Stimulated activated CD8-positive, alpha-beta memory T cell treated with anti-CD3 and anti-CD28 coated beads, Interleukin-12 subunit alpha, Interleukin-12 subunit beta, amount 100 ng/mL, for 1 hour (primary cell): ENCODE measurements around the gene KBTBD4.
"Not testable (repeated sequence)": the region's sequence is repeated elsewhere in the genome, so short reads cannot be mapped to it uniquely, and the experiment has no call there.

Source experiments
- DNase-seq: peaks from one replicate; pipeline ENCODE4 v3.0.0-alpha.2; 2020; ENCODE audit warnings: low read depth

Gene KBTBD4

DNA sequence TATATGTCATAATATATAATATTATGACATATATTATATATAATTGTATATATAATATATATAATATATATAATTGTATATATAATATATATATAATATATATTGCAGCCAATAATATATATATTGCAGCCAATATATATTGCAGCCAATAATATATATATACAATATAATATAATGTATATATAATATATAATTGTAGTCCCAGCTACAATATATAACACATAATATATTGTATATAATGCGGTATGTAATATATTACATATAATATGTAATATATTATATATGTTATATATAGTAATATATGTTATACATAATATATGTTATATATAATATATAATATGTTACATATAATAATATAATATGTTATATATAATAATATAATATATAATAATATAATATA lies 20.1 kb downstream of the KBTBD4 start:
- DNase-seq = no peak

DNA sequence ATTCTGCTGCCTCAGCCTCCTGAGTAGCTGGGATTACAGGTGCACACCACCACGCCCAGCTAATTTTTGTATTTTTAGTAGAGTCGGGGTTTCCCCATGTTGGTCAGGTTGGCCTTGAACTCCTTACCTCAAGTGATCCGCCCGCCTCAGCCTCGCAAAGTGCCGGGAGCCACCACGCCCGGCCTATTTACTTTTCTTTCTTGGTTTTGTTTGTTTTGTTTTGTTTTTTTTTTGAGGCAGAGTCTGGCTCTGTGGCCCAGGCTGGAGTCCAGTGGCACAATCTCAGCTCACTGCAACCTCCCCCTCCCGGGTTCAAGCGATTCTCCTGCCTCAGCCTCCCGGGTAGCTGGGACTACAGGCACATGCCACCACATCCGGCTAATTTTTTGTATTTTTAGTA lies 21.8 kb downstream of the KBTBD4 start:
- not testable (repeated sequence) for DNase-seq

DNA sequence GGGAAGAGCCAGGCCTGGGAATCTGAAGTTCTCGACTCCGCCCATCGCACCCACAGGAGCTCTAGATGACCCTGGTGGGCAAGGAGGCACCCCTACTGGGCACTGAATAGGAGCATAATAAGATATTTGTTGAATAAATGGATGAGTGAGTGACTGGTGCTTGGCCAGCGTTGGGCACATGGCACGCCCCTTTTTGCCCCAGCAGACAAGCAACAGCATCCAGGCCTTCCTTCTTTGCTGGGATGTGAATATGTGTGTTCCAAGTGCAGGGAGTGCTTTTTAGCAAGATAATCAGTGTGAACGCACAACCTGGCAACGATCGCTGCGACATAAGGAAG lies 25.4 kb downstream of the KBTBD4 start:
- no peak for DNase-seq

- DNase-seq = peak; percentile 86
Measured at GRCh38 chr11:47552566-47553405, 26.0 kb downstream of the KBTBD4 start, which contains the start of gene CELF1. Gene CELF1, minus strand, starts transcription at chr11:47553132. Its CDS starts 53,609 bp downstream, at chr11:47499523.

GRCh38 chr11:47552056-47552565 lies 26.7 kb downstream of the KBTBD4 start:
- DNase-seq = no peak

- DNase-seq = no peak
Measured at GRCh38 chr11:47551086-47551485, 27.7 kb downstream of the KBTBD4 start.

- DNase-seq = no peak
Measured at GRCh38 chr11:47550288-47551047, 28.3 kb downstream of the KBTBD4 start.

DNA sequence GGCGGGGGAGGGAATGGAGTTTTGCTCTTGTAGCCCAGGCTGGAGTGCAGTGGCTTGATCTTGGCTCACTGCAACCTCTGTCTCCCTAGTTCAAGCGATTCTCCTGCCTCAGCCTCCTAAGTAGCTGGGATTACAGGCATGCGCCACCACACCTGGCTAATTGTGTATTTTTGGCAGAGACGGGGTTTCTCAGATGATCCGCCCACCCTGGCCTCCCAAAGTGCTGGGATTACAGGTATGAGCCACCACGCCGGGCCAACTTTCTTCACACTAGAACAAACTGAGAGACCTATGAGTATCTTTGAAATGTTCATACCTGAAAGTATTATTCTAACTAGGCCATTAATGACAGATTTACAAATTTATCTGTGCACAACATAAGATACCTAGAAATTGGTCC lies 32.5 kb downstream of the KBTBD4 start:
- DNase-seq = not testable (repeated sequence)

GRCh38 chr11:47545298-47545697 lies 33.5 kb downstream of the KBTBD4 start:
- no peak for DNase-seq

DNA sequence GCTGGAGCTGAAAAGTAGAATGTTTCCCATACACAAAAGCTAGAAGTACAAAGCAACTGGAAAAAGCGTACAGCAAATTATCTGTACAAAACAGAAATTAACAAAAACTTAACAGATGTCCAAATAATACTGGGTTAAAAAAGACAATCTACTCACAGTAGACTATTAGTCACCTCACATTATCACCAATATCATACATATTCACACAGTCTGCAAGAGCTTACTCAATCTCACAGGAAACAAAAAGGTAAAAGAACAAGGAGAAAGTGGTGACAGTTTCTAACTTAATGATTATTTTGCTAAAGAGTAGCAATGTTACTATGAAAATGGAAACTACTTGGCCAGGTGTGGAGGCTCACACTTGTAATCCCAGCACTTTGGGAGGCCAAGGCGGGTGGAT lies 37.7 kb downstream of the KBTBD4 start:
- no peak for DNase-seq

GRCh38 chr11:47539681-47540039 lies 39.1 kb downstream of the KBTBD4 start:
- no peak for DNase-seq

DNA sequence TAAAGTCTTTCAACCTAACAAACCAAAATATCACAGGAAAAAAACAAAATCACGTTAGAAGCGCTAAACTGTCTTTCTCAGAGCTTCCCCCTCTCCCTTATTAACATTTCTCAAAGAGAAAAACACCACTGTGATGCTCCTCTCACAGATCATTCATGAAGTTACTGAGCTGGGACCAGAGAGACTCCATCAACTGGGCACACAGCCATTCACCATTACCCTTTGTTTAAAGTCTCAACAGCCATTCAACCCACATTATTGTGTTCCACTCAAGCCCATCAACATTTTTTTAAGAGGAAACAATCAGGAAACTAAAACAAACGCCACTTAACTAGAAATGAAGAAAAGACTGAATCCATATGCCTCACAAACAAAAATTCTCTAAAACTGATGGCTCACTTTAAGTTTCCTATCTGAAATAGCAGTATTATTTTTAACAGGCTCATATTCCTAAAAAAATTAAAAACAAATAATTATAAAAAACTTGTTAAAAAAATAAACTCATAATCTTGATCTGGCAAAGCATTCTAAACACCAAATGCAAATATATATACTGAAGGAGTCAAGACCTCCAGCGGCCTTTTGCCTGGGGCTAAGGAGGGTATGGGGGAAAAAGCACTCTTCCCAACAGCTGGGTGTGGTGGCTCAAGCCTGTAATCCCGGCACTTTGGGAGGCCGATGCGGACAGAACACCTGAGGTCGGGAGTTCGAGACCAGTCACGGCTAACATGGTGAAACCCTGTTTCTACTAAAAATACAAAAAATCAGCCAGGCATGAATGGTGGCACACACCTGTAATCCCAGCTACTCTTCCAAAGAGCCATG lies 39.8 kb downstream of the KBTBD4 start:
- DNase-seq = no peak

DNA sequence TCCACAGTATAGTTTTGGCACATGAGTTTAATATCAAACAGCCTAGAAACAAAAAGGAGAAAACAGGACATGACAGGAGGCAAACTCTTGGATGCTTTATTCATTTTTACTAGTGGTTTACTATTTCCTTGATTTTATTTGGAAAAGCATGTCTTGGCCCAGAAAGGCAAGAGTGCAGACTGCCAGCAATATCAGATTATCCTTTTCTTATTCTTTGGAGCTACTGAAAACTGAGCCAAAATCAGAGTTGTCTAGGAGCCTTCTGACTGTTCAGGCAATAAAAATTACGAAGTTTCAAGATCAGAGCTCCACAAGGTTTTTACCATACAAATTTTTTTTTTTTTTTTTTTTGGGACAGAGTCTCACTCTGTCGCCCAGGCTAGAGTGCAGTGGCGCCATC lies 41.9 kb downstream of the KBTBD4 start:
- no peak for DNase-seq

GRCh38 chr11:47534704-47535251 lies 44.0 kb downstream of the KBTBD4 start:
- no peak for DNase-seq

GRCh38 chr11:47533690-47534151 lies 45.0 kb downstream of the KBTBD4 start:
- DNase-seq = no peak

DNA sequence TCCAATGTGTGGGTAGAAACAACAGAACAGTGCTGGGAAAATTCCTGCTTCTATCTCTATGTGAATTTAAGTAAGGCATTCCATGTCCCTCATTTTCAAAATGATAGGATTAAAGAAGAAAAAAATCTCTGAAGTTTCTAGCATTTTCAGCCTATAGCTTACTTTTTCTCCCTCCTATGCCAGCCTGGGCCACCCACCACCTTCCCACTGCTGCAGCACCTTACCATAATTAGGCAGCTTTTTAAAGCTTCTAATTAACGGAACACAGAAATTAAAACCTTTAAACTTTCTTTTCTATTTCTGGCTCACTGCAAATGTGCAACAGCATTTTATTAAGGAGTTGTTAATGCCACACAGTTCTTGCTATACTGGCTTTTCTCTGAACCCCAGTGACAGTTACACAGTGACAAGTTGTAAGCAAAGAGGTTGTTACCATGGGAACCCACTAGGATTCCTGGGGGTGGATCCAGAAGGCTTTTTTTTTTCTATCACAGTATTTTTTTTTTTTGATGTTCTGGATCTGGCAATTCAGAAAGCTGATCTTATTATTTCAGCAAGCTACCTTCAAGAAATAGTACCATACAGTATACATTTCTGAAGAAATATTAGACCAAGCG lies 46.1 kb downstream of the KBTBD4 start:
- DNase-seq = no peak

DNA sequence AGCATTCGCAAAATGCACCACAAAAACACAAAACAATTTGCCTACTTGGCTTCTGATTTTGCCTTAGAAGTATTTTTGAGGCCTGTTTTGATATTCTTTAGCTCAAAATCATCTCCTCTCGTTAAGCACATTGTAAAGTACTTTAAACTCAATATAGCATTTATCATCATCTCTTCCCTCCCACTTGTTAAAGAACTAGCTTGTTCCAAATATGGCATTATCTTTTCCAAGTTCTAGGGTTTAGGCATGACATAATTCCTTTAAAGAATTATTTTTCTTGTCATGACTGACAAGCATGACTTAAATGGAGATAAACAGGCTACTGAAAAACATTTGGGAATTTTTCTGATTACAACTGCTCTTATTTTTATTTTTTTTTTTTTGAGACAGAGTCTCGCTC lies 47.1 kb downstream of the KBTBD4 start:
- no peak for DNase-seq

GRCh38 chr11:47530721-47531120 lies 48.0 kb downstream of the KBTBD4 start:
- not testable (repeated sequence) for DNase-seq

- no peak for DNase-seq
Measured at GRCh38 chr11:47529951-47530350, 48.8 kb downstream of the KBTBD4 start.

DNA sequence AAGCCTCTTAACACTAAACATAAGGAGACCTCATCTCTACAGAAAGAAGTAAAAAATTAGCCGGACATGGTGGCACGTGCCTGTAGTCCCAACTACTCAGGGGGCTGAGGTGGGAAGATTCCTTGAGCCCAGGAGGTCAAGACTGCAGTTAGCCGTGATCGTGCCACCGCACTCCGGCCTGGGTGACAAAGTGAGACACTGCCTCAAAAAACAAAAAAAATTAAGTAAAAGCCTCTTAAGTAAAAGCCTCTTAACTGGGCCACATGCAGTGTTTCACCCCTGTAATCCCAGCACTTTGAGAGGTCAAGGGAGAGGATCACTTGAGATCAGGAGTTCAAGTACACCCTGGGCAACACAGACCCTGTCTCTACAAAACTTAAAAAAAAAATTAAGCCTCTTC lies 51.6 kb downstream of the KBTBD4 start:
- DNase-seq = no peak

GRCh38 chr11:47526032-47526431 lies 52.7 kb downstream of the KBTBD4 start:
- DNase-seq = not testable (repeated sequence)
